NCI-H526 (cell line): Measurements from ENCODE around the gene TACO1.

Source experiments
- DNase-seq, 2 experiments: peaks; one replicate each; lab custom pipeline; 2025; lab: John Stamatoyannopoulos, UW

TACO1 gene

GRCh38 chr17:63640038-63640437, 39.3 kb downstream of the TACO1 start:
- no peak for DNase-seq

GRCh38 chr17:63641692-63642448, 41.2 kb downstream of the TACO1 start:
- no peak for DNase-seq

- no peak for DNase-seq
Observed at GRCh38 chr17:63644846-63645245, 44.2 kb downstream of the TACO1 start.

DNA sequence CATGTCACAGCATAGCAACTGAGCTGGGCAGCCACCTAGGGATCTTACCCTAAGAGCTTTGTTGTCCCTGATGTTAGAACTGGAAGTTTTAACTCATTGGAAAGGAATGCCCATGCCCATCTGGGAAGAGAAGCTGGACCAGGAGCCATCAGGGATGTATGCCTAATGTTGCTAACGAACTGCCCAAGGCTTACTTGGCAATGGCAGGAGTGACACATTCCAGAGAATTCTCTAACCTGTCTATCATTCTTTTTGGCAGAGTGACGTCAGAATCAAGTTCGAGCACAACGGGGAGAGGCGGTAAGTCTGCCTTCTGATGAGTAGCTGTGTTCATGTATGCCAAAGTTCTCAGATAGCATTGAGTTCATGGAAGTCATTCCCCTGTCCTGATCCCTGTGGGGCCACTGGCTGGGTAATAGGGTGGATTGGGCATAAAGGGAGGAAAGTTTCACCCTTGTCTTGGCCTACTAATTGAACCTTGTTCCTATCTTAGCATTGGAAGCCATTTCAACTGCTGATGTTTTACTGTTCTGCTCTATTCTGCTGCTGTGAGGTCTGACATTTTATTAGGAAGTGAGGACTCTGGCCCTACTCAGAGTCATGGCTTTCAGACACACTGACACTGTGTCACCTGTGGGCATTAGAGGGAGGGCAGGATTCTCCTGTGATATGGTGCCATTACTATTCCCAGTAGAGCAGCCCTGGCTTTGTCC, 45.2 kb downstream of the TACO1 start:
- no peak for DNase-seq

- DNase-seq = no peak
Observed at GRCh38 chr17:63646488-63646806, 45.8 kb downstream of the TACO1 start.

GRCh38 chr17:63647065-63647725, 46.5 kb downstream of the TACO1 start:
- DNase-seq = no peak

DNA sequence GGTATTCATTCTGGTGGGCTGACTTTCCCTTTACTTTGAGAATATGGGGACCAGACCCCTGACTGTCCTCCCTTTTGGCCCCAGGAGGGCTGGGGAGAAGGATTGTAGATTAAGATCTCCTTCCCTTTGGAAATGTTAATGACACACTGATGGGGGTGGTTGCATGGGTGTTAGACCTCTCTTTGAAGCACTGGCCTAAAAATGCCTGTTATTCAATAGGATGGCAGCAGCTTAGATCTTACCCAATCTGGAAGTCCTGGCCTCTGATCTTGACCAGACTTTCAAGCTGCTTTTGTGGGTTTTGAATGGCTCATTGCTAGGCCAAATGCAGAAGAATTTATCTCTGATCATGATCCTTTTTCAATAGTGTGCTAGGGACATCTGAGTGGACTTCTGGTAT, 47.2 kb downstream of the TACO1 start:
- DNase-seq = no peak

GRCh38 chr17:63649813-63650212, 49.1 kb downstream of the TACO1 start:
- DNase-seq = no peak

- no peak for DNase-seq
Observed at GRCh38 chr17:63652106-63652505, 51.4 kb downstream of the TACO1 start.

DNA sequence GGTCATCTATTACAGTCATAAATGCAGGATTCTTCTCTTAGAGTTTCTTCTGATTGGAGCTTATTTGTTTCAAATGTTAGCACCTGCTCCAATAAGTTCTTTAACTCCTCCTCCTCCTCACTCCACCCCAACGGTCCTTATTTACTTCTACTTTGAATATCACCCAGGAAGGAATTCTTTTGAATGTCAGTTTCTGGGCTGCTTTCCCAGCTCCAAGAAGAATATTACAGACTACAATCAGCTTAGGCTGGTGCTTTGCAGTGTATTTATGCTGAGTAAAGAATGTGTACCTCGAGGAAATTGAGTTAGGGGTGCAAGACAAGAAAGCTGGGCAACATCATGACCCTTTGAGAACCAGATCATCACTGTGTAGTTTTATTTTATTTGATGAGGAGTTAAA, 52.4 kb downstream of the TACO1 start:
- DNase-seq = peak in 1 of 2 experiments; percentile 20

DNA sequence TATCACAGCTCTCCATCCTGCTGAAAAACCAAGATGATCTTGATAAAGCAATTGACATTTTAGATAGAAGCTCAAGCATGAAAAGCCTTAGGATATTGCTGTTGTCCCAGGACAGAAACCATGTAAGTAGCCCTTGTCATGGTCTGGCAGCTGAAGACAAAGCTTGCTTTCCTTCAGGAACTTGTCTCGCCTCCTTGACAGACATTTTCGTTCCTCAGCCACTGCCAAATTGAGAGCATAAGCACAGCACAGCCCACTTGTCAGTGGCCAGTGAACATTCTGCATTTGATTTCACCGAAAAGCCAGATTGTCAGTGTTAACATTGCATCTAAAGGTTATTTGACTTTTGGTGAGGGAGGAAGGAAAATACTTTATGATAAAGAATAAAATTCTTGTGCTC, 57.1 kb downstream of the TACO1 start:
- DNase-seq = no peak
